ENCODE measurements around the gene GLRX3. TPM values are rescaled to one million over a fixed set of nuclear protein-coding genes. Genes with fewer than 3 reads are reported as not detected.
"Not testable (repeated sequence)": the region's sequence is repeated elsewhere in the genome, so short reads cannot be mapped to it uniquely, and the experiment has no call there.

Gene GLRX3
- total and polyA plus RNA-seq, 10 of the 15 experiments (the other 5 are each of a cell fraction or from before 2014, with no cell fraction given), result 94.7 to 209 (median 131) TPM

GRCh38 chr10:130201043-130201380, 64.8 kb downstream of the GLRX3 start:
- H3K4me1 ChIP-seq (ENCODE audit: control insufficient read depth, insufficient read depth, low read length), result no peaks in the 10 kb centered on the region
- intact Hi-C loops (cut with micrococcal nuclease; ENCODE audit: unreplicated experiment) (no loop called here), in situ Hi-C loops (cut with MboI) (no loop called here)
- no peaks in the 10 kb centered on the region for H3K27me3 ChIP-seq (replicated peaks in 1 of 2; ENCODE audit: control insufficient read depth in 2 of 2, insufficient read depth in 2 of 2, low read length in 1 of 2)
- no peak overlapping the region for H3K4me3 ChIP-seq
- SMC1A ChIA-PET (ENCODE audit: uncharacterized antibody, unreplicated experiment), result no interaction called here
- no peak overlapping the region for H3K27ac ChIP-seq (ENCODE audit: control insufficient read depth, insufficient read depth)
- no peak for DNase-seq (ENCODE audit: low read depth, low spot score)
- RAD21 ChIA-PET (ENCODE audit: unreplicated experiment), result no interaction called here
- ATAC-seq, result no peak
- no peaks in the 10 kb centered on the region for H4K20me1 ChIP-seq (ENCODE audit: control insufficient read depth, insufficient read depth)
- H3K4me2 ChIP-seq (ENCODE audit: control insufficient read depth, insufficient read depth), result no peak overlapping the region
- no peak for FAIRE-seq
- H2AFZ ChIP-seq (ENCODE audit: control insufficient read depth, low read depth, low read length), result no peak overlapping the region
- no TSS peak for BruUV-seq (replicated peaks)
- CTCF ChIA-PET, result no interaction called here
- H3K9me3 ChIP-seq (replicated peaks; ENCODE audit: control insufficient read depth, insufficient read depth, low read length), result no peaks in the 10 kb centered on the region
- POLR2A ChIA-PET, result no interaction called here
- H3K9ac ChIP-seq (ENCODE audit: control insufficient read depth, insufficient read depth, low read length), result no peak overlapping the region
- H3K79me2 ChIP-seq (ENCODE audit: control insufficient read depth, insufficient read depth, low read length), result no peaks in the 10 kb centered on the region
- WGBS (ENCODE audit: insufficient coverage, insufficient replicate concordance, low lambda C conversion rate, missing lambda C conversion rate), result 75% methylated on average over 8 of the region's 8 CpGs
- H3K36me3 ChIP-seq (ENCODE audit: control insufficient read depth in 2 of 2, insufficient read depth in 2 of 2, low read length in 1 of 2), result no peaks in the 10 kb centered on the region
- TF ChIP-seq ZNF687 (IDR thresholded peaks at IDR 0.05) (no peak), E2F8 (IDR thresholded peaks at IDR 0.05; ENCODE audit: low read depth, partially characterized antibody) (no peak), NR2C2 (IDR thresholded peaks at IDR 0.05; ENCODE audit: borderline replicate concordance, control insufficient read depth, insufficient read length, low read depth) (no peak), FOXM1 (IDR thresholded peaks at IDR 0.05; ENCODE audit: low read depth, low read length) (no peak), FOXK2 (IDR thresholded peaks at IDR 0.05) (no peak), ASH2L (IDR thresholded peaks at IDR 0.05; ENCODE audit: borderline replicate concordance, low read depth) (no peak)

GRCh38 chr10:130202150-130202549, 66.0 kb downstream of the GLRX3 start:
- FAIRE-seq; H3K4me1 ChIP-seq (ENCODE audit: control insufficient read depth, insufficient read depth, low read length); RAD21 ChIA-PET (ENCODE audit: unreplicated experiment); H2AFZ ChIP-seq (ENCODE audit: control insufficient read depth, low read depth, low read length); H3K4me3 ChIP-seq; intact Hi-C loops (cut with micrococcal nuclease; ENCODE audit: unreplicated experiment); H3K27ac ChIP-seq (ENCODE audit: control insufficient read depth, insufficient read depth); H3K36me3 ChIP-seq (ENCODE audit: control insufficient read depth in 2 of 2, insufficient read depth in 2 of 2, low read length in 1 of 2); in situ Hi-C loops (cut with MboI); H4K20me1 ChIP-seq (ENCODE audit: control insufficient read depth, insufficient read depth); DNase-seq (ENCODE audit: low read depth, low spot score); H3K9ac ChIP-seq (ENCODE audit: control insufficient read depth, insufficient read depth, low read length); BruUV-seq (replicated peaks); H3K4me2 ChIP-seq (ENCODE audit: control insufficient read depth, insufficient read depth); POLR2A ChIA-PET; ATAC-seq; SMC1A ChIA-PET (ENCODE audit: uncharacterized antibody, unreplicated experiment); H3K9me3 ChIP-seq (replicated peaks; ENCODE audit: control insufficient read depth, insufficient read depth, low read length); H3K79me2 ChIP-seq (ENCODE audit: control insufficient read depth, insufficient read depth, low read length); H3K27me3 ChIP-seq (replicated peaks in 1 of 2; ENCODE audit: control insufficient read depth in 2 of 2, insufficient read depth in 2 of 2, low read length in 1 of 2): not testable (repeated sequence)
- CTCF ChIA-PET, result interaction anchor here (0.6 kb wide), 1 partner anchor 205 kb away, joined by 3 read pairs; no protein-coding TSS in a partner anchor
- WGBS (ENCODE audit: insufficient coverage, insufficient replicate concordance, low lambda C conversion rate, missing lambda C conversion rate), result 19% methylated on average over 4 of the region's 4 CpGs
